GM23248 (cell line): ENCODE results near the gene TPST1. TPM values are rescaled to one million over a fixed set of nuclear protein-coding genes. Genes with fewer than 3 reads are reported as not detected.
"Not testable (repeated sequence)": the region's sequence is repeated elsewhere in the genome, so short reads cannot be mapped to it uniquely, and the experiment has no call there.

Experiments
- DNase-seq: peaks from one replicate; pipeline ENCODE4 v3.0.0-alpha.2; 2015
- H2AFZ ChIP-seq: fragments of 200-600 bp; sonication (generic); 2 replicates; pipeline ENCODE4 v1.6.1; 2016; ENCODE audit warnings: antibody characterized with exemption
- H3F3A ChIP-seq: fragments of 200-600 bp; sonication (generic); 2 replicates; pipeline ENCODE4 v1.6.1; 2016; ENCODE audit warnings: mild to moderate bottlenecking, antibody characterized with exemption, mixed run types; ENCODE audit not compliant: insufficient read depth
- H3K27ac ChIP-seq: fragments of 200-600 bp; sonication (generic); 2 replicates; pipeline ENCODE4 v1.5.1; 2016; ENCODE audit warnings: mild to moderate bottlenecking
- H3K27me3 ChIP-seq: fragments of 200-600 bp; sonication (generic); replicated peaks from 2 replicates; pipeline ENCODE4 v1.6.1; 2016; ENCODE audit warnings: mild to moderate bottlenecking; ENCODE audit not compliant: insufficient read depth
- H3K36me3 ChIP-seq: fragments of 200-600 bp; sonication (generic); 2 replicates; pipeline ENCODE4 v1.6.1; 2016; ENCODE audit warnings: low read depth, mild to moderate bottlenecking
- H3K4me1 ChIP-seq: fragments of 200-600 bp; sonication (generic); 2 replicates; pipeline ENCODE4 v1.6.1; 2016; ENCODE audit warnings: mild to moderate bottlenecking; ENCODE audit not compliant: insufficient read depth
- H3K4me2 ChIP-seq: fragments of 200-600 bp; sonication (generic); one replicate; pipeline ENCODE4 v1.6.1; 2016; ENCODE audit warnings: mild to moderate bottlenecking; ENCODE audit not compliant: unreplicated experiment
- H3K4me3 ChIP-seq: fragments of 200-600 bp; sonication (generic); 2 replicates; pipeline ENCODE4 v1.5.1; 2016; ENCODE audit warnings: mild to moderate bottlenecking
- H3K79me2 ChIP-seq: fragments of 200-600 bp; sonication (generic); 2 replicates; pipeline ENCODE4 v1.6.1; 2016; ENCODE audit warnings: mild to moderate bottlenecking; ENCODE audit not compliant: insufficient read depth
- H3K9ac ChIP-seq: fragments of 200-600 bp; sonication (generic); 2 replicates; pipeline ENCODE4 v1.6.1; 2016; ENCODE audit warnings: mild to moderate bottlenecking
- H3K9me2 ChIP-seq: fragments of 200-600 bp; sonication (generic); 2 replicates; pipeline ENCODE4 v1.6.1; 2016; ENCODE audit warnings: mixed run types, mild to moderate bottlenecking, moderate library complexity; ENCODE audit not compliant: insufficient read depth
- H3K9me3 ChIP-seq: fragments of 200-600 bp; sonication (generic); one replicate; pipeline ENCODE4 v1.6.1; 2017; ENCODE audit warnings: low read depth
- H4K20me1 ChIP-seq: fragments of 200-600 bp; sonication (generic); 2 replicates; pipeline ENCODE4 v1.6.0; 2016; ENCODE audit not compliant: insufficient read depth
- EZH2 ChIP-seq: fragments of 200-600 bp; sonication (generic); IDR thresholded peaks from 2 replicates; pipeline ENCODE4 v1.6.1; 2018; ENCODE audit warnings: antibody characterized with exemption, mild to moderate bottlenecking; ENCODE audit not compliant: insufficient read depth, poor library complexity, severe bottlenecking
- EZH2phosphoT487 ChIP-seq: fragments of 200-600 bp; sonication (generic); IDR thresholded peaks from 2 replicates; pipeline ENCODE4 v1.6.1; 2018; ENCODE audit warnings: antibody characterized with exemption, moderate library complexity, mild to moderate bottlenecking, low read depth; ENCODE audit not compliant: insufficient read depth
- WGBS, 2 experiments: methylation state at CpG; one replicate each; pipeline ENCODE4 v1.1.6; 2015 to 2017; ENCODE audit warnings: low lambda C conversion rate in 2 of 2, low coverage in 1 of 2; ENCODE audit errors: missing lambda C conversion rate in 2 of 2; 5-methylcytosine and 5-hydroxymethylcytosine counted together
- in situ Hi-C: fragments of 300-500 bp; cut with MboI; formaldehyde crosslinking; loops from 2 replicates; pipeline ENCODE4 v1.15.0; 2020
- polyA plus RNA-seq: library from polyadenylated mRNA; unstranded; fragments of >200 nt; fragmentation: Nextera tagmentation; extraction: Ambion mirVana; gene quantifications from 2 replicates; pipeline ENCODE4 v1.2.1, GENCODE V29; 2016
- total RNA-seq: library from RNA; depleted of rRNA; stranded (reverse); fragments of >200 nt; shearing (Covaris generic); gene quantifications from 2 replicates; pipeline ENCODE4 v1.2.3, GENCODE V29; 2014

Gene TPST1
- total and polyA plus RNA-seq, 2 experiments from 2014 or later: 54.1 to 57.0 TPM

DNA sequence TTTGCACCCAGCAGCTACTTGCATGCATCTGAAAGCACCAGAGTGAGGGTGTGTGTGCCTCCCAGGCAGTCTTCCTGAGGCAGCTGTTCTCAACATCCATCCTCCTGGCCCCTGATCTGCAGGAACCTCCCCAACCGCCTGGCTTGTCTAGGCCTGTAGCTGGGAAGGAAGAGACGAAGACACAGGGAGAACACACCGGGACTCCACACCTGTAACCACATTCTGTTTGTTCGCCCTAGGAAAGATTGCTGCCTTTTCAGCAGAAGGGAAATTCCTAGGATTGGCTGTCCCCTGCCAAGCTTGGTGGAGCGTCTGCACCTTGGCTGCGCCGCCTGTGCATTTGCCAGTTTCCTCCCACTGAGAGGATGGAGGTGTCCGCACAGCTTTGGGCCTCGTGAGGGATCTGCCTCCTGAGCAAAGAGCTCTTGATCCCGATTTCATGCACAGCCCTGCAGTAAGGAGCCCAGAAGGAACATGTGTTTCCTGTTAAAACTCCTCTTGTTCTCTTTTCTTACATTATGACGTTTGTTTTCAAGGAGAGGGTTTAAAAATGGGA lies 154.6 kb downstream of the TPST1 start:
- 53 to 55% methylated on average over 11 of the region's 11 CpGs for WGBS, 2 experiments
- no peaks in the 10 kb centered on the region for H3K27me3 ChIP-seq
- H3F3A ChIP-seq: no peaks in the 10 kb centered on the region
- TF ChIP-seq EZH2phosphoT487 (no peak), EZH2 (no peak)
- H3K4me2 ChIP-seq: no peak overlapping the region
- H3K9me3 ChIP-seq: no peaks in the 10 kb centered on the region
- H3K9me2 ChIP-seq: no peaks in the 10 kb centered on the region
- in situ Hi-C loops: no loop called here
- H3K4me1 ChIP-seq: peaks cover 20% of the 10 kb centered on the region
- H3K36me3 ChIP-seq: no peaks in the 10 kb centered on the region
- peaks cover 1% of the 10 kb centered on the region; the same call in 1 of the 2 replicates for H3K79me2 ChIP-seq
- no peaks in the 10 kb centered on the region for H4K20me1 ChIP-seq
- H3K27ac ChIP-seq: no peak overlapping the region
- no peak for DNase-seq
- no peak overlapping the region for H2AFZ ChIP-seq
- H3K9ac ChIP-seq: no peak overlapping the region
- H3K4me3 ChIP-seq: no peak overlapping the region

DNA sequence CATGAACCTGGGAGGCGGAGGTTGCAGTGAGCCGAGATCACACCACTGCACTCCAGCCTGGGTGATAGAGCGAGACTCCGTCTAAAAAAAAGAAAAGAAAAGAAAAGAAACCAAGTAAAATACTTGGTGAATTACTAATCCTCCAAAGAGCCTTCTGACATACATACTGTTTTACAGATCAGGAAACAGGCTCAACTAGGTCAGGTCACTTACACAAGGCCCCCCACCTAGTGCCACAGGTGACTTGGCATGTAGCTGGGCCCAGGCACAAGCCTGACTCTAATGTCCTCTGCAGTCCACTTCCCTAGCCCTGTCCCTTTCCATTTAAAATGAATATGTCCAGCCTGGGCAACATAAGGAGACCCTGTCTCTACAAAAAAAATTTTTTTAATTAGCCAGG lies 157.0 kb downstream of the TPST1 start:
- Histone ChIP-seq H3K36me3 (no peaks in the 10 kb centered on the region), H3K4me2 (no peak overlapping the region), H4K20me1 (no peaks in the 10 kb centered on the region), H3F3A (no peaks in the 10 kb centered on the region), H3K79me2 (no peaks in the 10 kb centered on the region), H2AFZ (no peak overlapping the region), H3K4me1 (no peaks in the 10 kb centered on the region), H3K27ac (no peak overlapping the region), H3K9me2 (no peaks in the 10 kb centered on the region), H3K9ac (no peak overlapping the region), H3K4me3 (no peak overlapping the region), H3K27me3 (no peaks in the 10 kb centered on the region), H3K9me3 (no peaks in the 10 kb centered on the region)
- 97 to 100% methylated on average over 3 to 4 of the region's 4 CpGs for WGBS, 2 experiments
- in situ Hi-C loops: no loop called here
- DNase-seq: no peak
- no peak for TF ChIP-seq EZH2phosphoT487
- no peak for TF ChIP-seq EZH2

DNA sequence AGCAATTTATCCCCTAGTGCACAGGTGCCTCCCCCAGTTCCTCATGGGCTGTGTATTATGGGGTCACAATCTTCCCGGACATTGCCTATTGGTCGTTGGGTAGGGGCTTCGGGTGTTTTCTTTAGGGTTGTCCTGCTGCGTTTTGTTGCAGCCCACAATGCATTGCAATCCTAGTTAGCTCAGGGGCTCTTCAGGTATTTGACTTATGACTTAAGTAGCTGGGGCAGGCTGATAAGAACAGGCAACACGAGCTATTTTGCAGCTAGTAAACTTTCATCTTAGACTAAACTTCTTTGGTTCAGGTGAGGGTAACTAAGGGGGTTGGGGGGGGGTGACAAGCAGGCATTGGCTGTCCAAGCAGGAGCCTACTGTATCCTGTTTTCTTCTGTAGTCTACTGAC lies 158.5 kb downstream of the TPST1 start:
- Histone ChIP-seq H3K4me2 (no peak overlapping the region), H3K27ac (no peak overlapping the region), H2AFZ (no peak overlapping the region), H3K27me3 (no peaks in the 10 kb centered on the region), H3K79me2 (no peaks in the 10 kb centered on the region), H4K20me1 (no peaks in the 10 kb centered on the region), H3K4me1 (no peaks in the 10 kb centered on the region), H3F3A (no peaks in the 10 kb centered on the region), H3K9ac (no peak overlapping the region), H3K36me3 (no peaks in the 10 kb centered on the region), H3K4me3 (no peak overlapping the region), H3K9me3 (no peaks in the 10 kb centered on the region), H3K9me2 (no peaks in the 10 kb centered on the region)
- 56 to 61% methylated on average over 5 of the region's 5 CpGs for WGBS, 2 experiments
- TF ChIP-seq EZH2: no peak
- no peak for TF ChIP-seq EZH2phosphoT487
- DNase-seq: no peak
- in situ Hi-C loops: no loop called here

DNA sequence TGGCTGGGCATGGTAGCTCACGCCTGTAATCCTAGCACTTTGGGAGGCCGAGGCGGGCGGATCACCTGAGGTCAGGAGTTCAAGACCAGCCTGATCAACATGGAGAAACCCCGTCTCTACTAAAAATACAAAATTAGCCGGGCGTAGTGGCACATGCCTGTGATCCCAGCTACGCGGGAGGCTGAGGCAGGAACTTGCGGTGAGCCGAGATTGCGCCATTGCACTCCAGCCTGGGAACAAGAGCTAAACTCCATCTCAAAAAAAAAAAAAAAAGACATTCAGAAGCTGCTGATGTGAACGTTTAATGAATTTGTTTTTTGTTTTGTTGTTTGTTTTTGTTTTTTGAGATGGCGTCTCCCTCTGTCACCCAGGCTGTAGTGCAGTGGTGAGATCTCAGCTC lies 159.9 kb downstream of the TPST1 start:
- H3K36me3 ChIP-seq, H3K9me3 ChIP-seq, H3K4me1 ChIP-seq, H2AFZ ChIP-seq, H3K4me3 ChIP-seq, H3K27me3 ChIP-seq, in situ Hi-C loops, H3K9me2 ChIP-seq, H3K27ac ChIP-seq, H3K4me2 ChIP-seq, H4K20me1 ChIP-seq, H3K79me2 ChIP-seq, DNase-seq, H3K9ac ChIP-seq, H3F3A ChIP-seq: not testable (repeated sequence)
- WGBS, 2 experiments: 97 to 99% methylated on average over 14 of the region's 14 CpGs

DNA sequence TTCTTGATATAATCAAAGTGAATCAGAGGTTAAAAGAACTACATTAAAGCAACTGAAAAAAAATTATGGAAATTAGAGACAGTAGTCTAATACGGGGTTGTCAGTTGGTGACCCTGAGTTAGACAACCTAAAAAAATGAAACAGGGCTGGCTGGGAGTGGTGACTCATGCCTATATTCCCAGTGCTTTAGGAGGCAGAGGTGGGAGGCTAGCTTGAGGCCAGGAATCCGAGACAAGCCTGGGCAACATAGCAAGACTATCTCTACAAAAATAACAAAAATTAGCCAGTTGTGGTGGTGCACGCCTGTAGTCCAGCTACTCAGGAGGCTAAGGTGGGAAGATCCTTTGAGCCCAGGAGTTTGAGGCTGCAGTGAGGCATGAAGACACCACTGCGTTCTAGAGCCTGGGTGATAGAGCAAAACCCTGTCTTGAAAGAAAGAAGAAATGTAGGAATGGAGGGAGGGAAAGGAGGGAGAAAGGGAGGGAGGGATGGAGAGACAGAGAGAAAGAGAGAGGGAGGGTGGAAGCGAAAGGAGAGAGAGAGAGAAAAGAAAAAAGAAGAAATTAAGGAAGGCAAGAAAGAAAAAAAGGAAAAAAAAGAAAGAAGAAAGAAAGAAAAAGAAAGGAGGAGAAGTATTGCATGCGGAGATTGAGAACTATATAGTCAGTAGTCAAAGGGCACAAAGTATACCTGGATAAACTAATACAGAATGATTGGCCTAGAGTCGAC lies 166.1 kb downstream of the TPST1 start:
- 74 to 77% methylated on average over 7 of the region's 7 CpGs for whole genome bisulfite sequencing, 2 experiments
- Histone ChIP-seq H3K4me1 (no peaks in the 10 kb centered on the region), H3K9ac (no peak overlapping the region), H3K27ac (no peak overlapping the region), H3K4me3 (no peak overlapping the region), H3K9me2 (no peaks in the 10 kb centered on the region), H3F3A (no peaks in the 10 kb centered on the region), H4K20me1 (no peaks in the 10 kb centered on the region), H3K36me3 (no peaks in the 10 kb centered on the region), H2AFZ (no peak overlapping the region), H3K9me3 (no peaks in the 10 kb centered on the region), H3K4me2 (no peak overlapping the region), H3K27me3 (no peaks in the 10 kb centered on the region), H3K79me2 (no peaks in the 10 kb centered on the region)
- in situ Hi-C loops: no loop called here
- no peak for DNase-seq
- TF ChIP-seq EZH2phosphoT487: no peak
- TF ChIP-seq EZH2: no peak

DNA sequence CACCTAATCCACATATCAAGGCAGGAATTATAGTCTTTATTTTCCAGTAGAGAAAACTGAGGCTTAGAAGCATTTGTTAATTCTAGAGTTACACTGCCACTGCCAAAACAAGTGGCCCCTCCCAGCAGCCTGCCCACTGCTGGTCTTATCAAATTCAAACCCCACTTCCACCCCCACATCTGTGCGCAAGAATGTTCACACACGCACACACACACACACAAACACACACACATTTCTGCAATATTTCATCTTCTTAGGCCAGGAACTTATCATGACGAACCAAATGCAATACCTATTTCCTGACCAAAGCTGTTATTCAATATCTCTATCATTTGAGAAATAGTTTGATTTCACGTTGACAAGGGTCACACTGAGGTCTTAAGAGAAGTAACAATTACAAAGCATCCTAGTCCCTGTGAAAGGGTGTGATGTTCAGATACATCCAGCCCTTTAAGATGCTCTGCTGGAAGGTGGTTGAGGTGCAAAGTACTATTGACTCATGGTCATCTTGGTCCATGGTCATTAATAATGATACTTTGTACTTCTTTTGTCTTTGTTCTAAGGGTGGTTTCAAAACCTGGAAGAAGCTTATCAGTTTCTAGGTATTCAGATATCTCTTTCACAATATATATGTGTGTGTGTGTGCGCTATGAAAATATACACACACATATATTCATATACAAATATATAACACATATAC lies 169.2 kb downstream of the TPST1 start:
- H2AFZ ChIP-seq, H3F3A ChIP-seq, H4K20me1 ChIP-seq, H3K4me3 ChIP-seq, H3K9ac ChIP-seq, H3K4me1 ChIP-seq, H3K27ac ChIP-seq, H3K36me3 ChIP-seq, H3K79me2 ChIP-seq, DNase-seq, H3K9me2 ChIP-seq, H3K4me2 ChIP-seq, in situ Hi-C loops, H3K27me3 ChIP-seq, H3K9me3 ChIP-seq: not testable (repeated sequence)
- 83 to 86% methylated on average over 5 of the region's 5 CpGs for WGBS, 2 experiments
